Endodermal cell (in vitro differentiated cells): ENCODE data around the gene TOM1L2. TPM values are rescaled to one million over a fixed set of nuclear protein-coding genes. Genes with fewer than 3 reads are reported as not detected.
A peak's percentile ranks its signal among the peaks of the same experiment; 100 is the strongest.

ENCODE experiments used
- DNase-seq: peaks from one replicate; pipeline ENCODE4 v3.0.0-alpha.2; 2017
- H3K27ac ChIP-seq: 2 replicates; pipeline ENCODE4 v1.5.1; 2013; ENCODE audit warnings: mild to moderate bottlenecking, low read depth, low read length, moderate library complexity
- H3K27me3 ChIP-seq: 2 replicates; pipeline ENCODE4 v1.6.1; 2013; ENCODE audit warnings: mild to moderate bottlenecking, low read length, moderate library complexity; ENCODE audit not compliant: insufficient read depth, control insufficient read depth, poor library complexity, severe bottlenecking
- H3K36me3 ChIP-seq: 2 replicates; pipeline ENCODE4 v1.7.0; 2013; ENCODE audit warnings: mild to moderate bottlenecking, low read length, moderate library complexity; ENCODE audit not compliant: control insufficient read depth, insufficient read depth
- H3K4me1 ChIP-seq: one replicate; pipeline ENCODE4 v1.7.0; 2013; ENCODE audit warnings: low read length; ENCODE audit not compliant: control insufficient read depth, insufficient read depth
- H3K4me3 ChIP-seq: 2 replicates; pipeline ENCODE4 v1.5.1; 2013; ENCODE audit warnings: mild to moderate bottlenecking, low read length, moderate library complexity
- H3K9ac ChIP-seq: 2 replicates; pipeline ENCODE4 v1.6.1; 2013; ENCODE audit warnings: mild to moderate bottlenecking, low read length, moderate library complexity; ENCODE audit not compliant: poor library complexity, severe bottlenecking; ENCODE audit errors: extremely low read depth
- H3K9me3 ChIP-seq: 2 replicates; pipeline ENCODE4 v1.6.1; 2013; ENCODE audit warnings: mild to moderate bottlenecking, low read length, moderate library complexity; ENCODE audit not compliant: control insufficient read depth
- H3K27ac Mint-ChIP-seq: 2 replicates; pipeline ENCODE4 v1.8.0; 2020; ENCODE audit warnings: mixed read lengths
- H3K27me3 Mint-ChIP-seq: 2 replicates; pipeline ENCODE4 v1.8.0; 2021; ENCODE audit warnings: mild to moderate bottlenecking, mixed read lengths; ENCODE audit not compliant: insufficient read depth
- H3K36me3 Mint-ChIP-seq: 2 replicates; pipeline ENCODE4 v1.8.0; 2020; ENCODE audit warnings: low read depth, mixed read lengths
- H3K4me1 Mint-ChIP-seq: 2 replicates; pipeline ENCODE4 v1.8.0; 2020; ENCODE audit warnings: mixed read lengths
- H3K4me3 Mint-ChIP-seq: 2 replicates; pipeline ENCODE4 v1.8.0; 2020; ENCODE audit warnings: mild to moderate bottlenecking, moderate library complexity, mixed read lengths
- H3K9me3 Mint-ChIP-seq: 2 replicates; pipeline ENCODE4 v1.8.0; 2020; ENCODE audit warnings: mild to moderate bottlenecking, mixed read lengths
- CTCF ChIP-seq: fragments of 200-600 bp; sonication (generic); conservative IDR thresholded peaks from 2 replicates; pipeline ENCODE4 v1.5.0; 2021; ENCODE audit warnings: antibody characterized with exemption, mild to moderate bottlenecking
- WGBS, 2 experiments: methylation state at CpG; one replicate each; pipeline versions ENCODE4 v1.1.5 to v1.1.7; 2013; ENCODE audit warnings: missing lambda C conversion rate in 2 of 2, mixed read lengths in 1 of 2; ENCODE audit not compliant: insufficient coverage in 1 of 2, insufficient read length in 1 of 2; 5-methylcytosine and 5-hydroxymethylcytosine counted together
- total RNA-seq, 2 donors: library from RNA; stranded (reverse); fragmentation: NEBNext Ultra II Directional in 1 of 2; extraction: Animal tissue kit (Norgen Biotek cat#: 25700) in 1 of 2; gene quantifications; 2 replicates in 1 of 2; 3 replicates in 1 of 2; pipeline ENCODE4 v1.2.1, GENCODE V29; 2021

The TOM1L2 gene
- total RNA-seq, 2 donors from 2014 or later = 10.2 to 11.5 TPM

GRCh38 chr17:17929655-17930380 lies 42.4 kb downstream of the TOM1L2 start:
- H3K27me3 ChIP-seq = no peaks in the 10 kb centered on the region
- H3K27me3 Mint-ChIP-seq = no peaks in the 10 kb centered on the region
- no peaks in the 10 kb centered on the region for H3K36me3 Mint-ChIP-seq
- no peak overlapping the region for H3K9ac ChIP-seq
- WGBS, 2 experiments = 83 to 100% methylated on average over 1 to 2 of the region's 2 CpGs
- no peak overlapping the region for H3K4me3 Mint-ChIP-seq
- H3K4me1 ChIP-seq = no peaks in the 10 kb centered on the region
- H3K9me3 ChIP-seq = no peaks in the 10 kb centered on the region
- no peak for DNase-seq
- TF ChIP-seq CTCF = no peak
- H3K27ac Mint-ChIP-seq = no peak overlapping the region
- H3K36me3 ChIP-seq = no peaks in the 10 kb centered on the region
- H3K9me3 Mint-ChIP-seq = no peaks in the 10 kb centered on the region
- H3K4me3 ChIP-seq = no peak overlapping the region
- peaks cover 17% of the 10 kb centered on the region for H3K4me1 Mint-ChIP-seq
- H3K27ac ChIP-seq = peak overlapping the region; percentile 92

GRCh38 chr17:17928398-17929287 lies 43.6 kb downstream of the TOM1L2 start:
- peaks cover 14% of the 10 kb centered on the region for H3K4me1 Mint-ChIP-seq
- H3K9me3 Mint-ChIP-seq = no peaks in the 10 kb centered on the region
- no peaks in the 10 kb centered on the region for H3K4me1 ChIP-seq
- H3K27me3 ChIP-seq = no peaks in the 10 kb centered on the region
- H3K36me3 ChIP-seq = no peaks in the 10 kb centered on the region
- WGBS, 2 experiments = 36 to 79% methylated on average over 3 to 12 of the region's 12 CpGs
- no peak overlapping the region for H3K4me3 ChIP-seq
- no peaks in the 10 kb centered on the region for H3K36me3 Mint-ChIP-seq
- TF ChIP-seq CTCF = no peak
- peak; percentile 64 for DNase-seq
- no peak overlapping the region for H3K27ac Mint-ChIP-seq
- H3K27ac ChIP-seq = peak overlapping the region; percentile 92
- H3K4me3 Mint-ChIP-seq = no peak overlapping the region
- H3K9ac ChIP-seq = no peak overlapping the region
- no peaks in the 10 kb centered on the region for H3K27me3 Mint-ChIP-seq
- no peaks in the 10 kb centered on the region for H3K9me3 ChIP-seq

GRCh38 chr17:17926840-17927449 lies 45.3 kb downstream of the TOM1L2 start:
- DNase-seq = no peak
- H3K27ac Mint-ChIP-seq = no peak overlapping the region
- no peaks in the 10 kb centered on the region for H3K27me3 Mint-ChIP-seq
- no peaks in the 10 kb centered on the region for H3K36me3 Mint-ChIP-seq
- Histone ChIP-seq H3K9ac (no peak overlapping the region), H3K4me3 (no peak overlapping the region), H3K27me3 (no peaks in the 10 kb centered on the region), H3K4me1 (peaks cover 10% of the 10 kb centered on the region), H3K27ac (no peak overlapping the region), H3K36me3 (no peaks in the 10 kb centered on the region), H3K9me3 (no peaks in the 10 kb centered on the region)
- H3K9me3 Mint-ChIP-seq = no peaks in the 10 kb centered on the region
- H3K4me1 Mint-ChIP-seq = peaks cover 24% of the 10 kb centered on the region
- WGBS, 2 experiments = 85 to 92% methylated on average over 2 to 5 of the region's 5 CpGs
- H3K4me3 Mint-ChIP-seq = no peak overlapping the region
- TF ChIP-seq CTCF = no peak
